KMS-11 (cell line): ENCODE measurements around the gene USP37.

ENCODE experiments used
- H2AFZ ChIP-seq: fragments of 200-600 bp; sonication (generic); 2 replicates; pipeline ENCODE4 v1.6.1; 2016; ENCODE audit warnings: antibody characterized with exemption, mixed run types, low read depth
- H3K27ac ChIP-seq: fragments of 200-600 bp; sonication (generic); 2 replicates; pipeline ENCODE4 v1.6.1; 2016; ENCODE audit warnings: mild to moderate bottlenecking, mixed run types
- H3K27me3 ChIP-seq: fragments of 200-600 bp; sonication (generic); 2 replicates; pipeline ENCODE4 v1.6.1; 2017; ENCODE audit warnings: mild to moderate bottlenecking, low read depth, mixed run types, moderate library complexity; ENCODE audit not compliant: insufficient read depth
- H3K36me3 ChIP-seq: fragments of 200-600 bp; sonication (generic); 2 replicates; pipeline ENCODE4 v1.6.1; 2017; ENCODE audit warnings: mild to moderate bottlenecking, mixed run types; ENCODE audit not compliant: insufficient read depth
- H3K4me1 ChIP-seq: fragments of 200-600 bp; sonication (generic); 2 replicates; pipeline ENCODE4 v1.6.1; 2016; ENCODE audit warnings: mild to moderate bottlenecking, low read depth, mixed run types; ENCODE audit not compliant: poor library complexity, severe bottlenecking
- H3K4me2 ChIP-seq: fragments of 200-600 bp; sonication (generic); 2 replicates; pipeline ENCODE4 v1.7.0; 2016; ENCODE audit warnings: mild to moderate bottlenecking, mixed run types
- H3K4me3 ChIP-seq: fragments of 200-600 bp; sonication (generic); IDR thresholded peaks from 2 replicates; pipeline ENCODE4 v1.6.1; 2017; ENCODE audit warnings: low read depth, low read length, mixed read lengths; ENCODE audit not compliant: insufficient read depth
- H3K79me2 ChIP-seq: fragments of 200-600 bp; sonication (generic); 2 replicates; pipeline ENCODE4 v1.6.1; 2016; ENCODE audit warnings: low read depth, mixed run types; ENCODE audit not compliant: insufficient read depth
- H3K9ac ChIP-seq: fragments of 200-600 bp; sonication (generic); 2 replicates; pipeline ENCODE4 v1.6.1; 2016; ENCODE audit warnings: mild to moderate bottlenecking, mixed run types
- H4K20me1 ChIP-seq: fragments of 200-600 bp; sonication (generic); 2 replicates; pipeline ENCODE4 v1.6.1; 2016; ENCODE audit warnings: mild to moderate bottlenecking, mixed run types; ENCODE audit not compliant: insufficient read depth
- TF ChIP-seq, protein P1 (sequence below): fragments of 200-600 bp; sonication (generic); conservative IDR thresholded peaks from 2 replicates; pipeline ENCODE4 v1.6.1; 2017; ENCODE audit warnings: low read depth, mild to moderate bottlenecking, antibody characterized with exemption, low read length, moderate library complexity, mixed read lengths

USP37 gene

GRCh38 chr2:218547978-218548377 is 20.2 kb downstream of the USP37 start:
- Histone ChIP-seq H3K4me3 (no peak overlapping the region), H2AFZ (no peak overlapping the region), H3K4me1 (no peaks in the 10 kb centered on the region), H3K9ac (no peak overlapping the region), H3K36me3 (peaks cover under 1% of the 10 kb centered on the region; the same call in 1 of the 2 replicates), H3K27ac (no peak overlapping the region), H3K4me2 (no peak overlapping the region), H3K27me3 (no peaks in the 10 kb centered on the region), H4K20me1 (no peaks in the 10 kb centered on the region), H3K79me2 (no peaks in the 10 kb centered on the region)
- TF ChIP-seq, protein P1, sequence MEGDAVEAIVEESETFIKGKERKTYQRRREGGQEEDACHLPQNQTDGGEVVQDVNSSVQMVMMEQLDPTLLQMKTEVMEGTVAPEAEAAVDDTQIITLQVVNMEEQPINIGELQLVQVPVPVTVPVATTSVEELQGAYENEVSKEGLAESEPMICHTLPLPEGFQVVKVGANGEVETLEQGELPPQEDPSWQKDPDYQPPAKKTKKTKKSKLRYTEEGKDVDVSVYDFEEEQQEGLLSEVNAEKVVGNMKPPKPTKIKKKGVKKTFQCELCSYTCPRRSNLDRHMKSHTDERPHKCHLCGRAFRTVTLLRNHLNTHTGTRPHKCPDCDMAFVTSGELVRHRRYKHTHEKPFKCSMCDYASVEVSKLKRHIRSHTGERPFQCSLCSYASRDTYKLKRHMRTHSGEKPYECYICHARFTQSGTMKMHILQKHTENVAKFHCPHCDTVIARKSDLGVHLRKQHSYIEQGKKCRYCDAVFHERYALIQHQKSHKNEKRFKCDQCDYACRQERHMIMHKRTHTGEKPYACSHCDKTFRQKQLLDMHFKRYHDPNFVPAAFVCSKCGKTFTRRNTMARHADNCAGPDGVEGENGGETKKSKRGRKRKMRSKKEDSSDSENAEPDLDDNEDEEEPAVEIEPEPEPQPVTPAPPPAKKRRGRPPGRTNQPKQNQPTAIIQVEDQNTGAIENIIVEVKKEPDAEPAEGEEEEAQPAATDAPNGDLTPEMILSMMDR, result no peak

DNA sequence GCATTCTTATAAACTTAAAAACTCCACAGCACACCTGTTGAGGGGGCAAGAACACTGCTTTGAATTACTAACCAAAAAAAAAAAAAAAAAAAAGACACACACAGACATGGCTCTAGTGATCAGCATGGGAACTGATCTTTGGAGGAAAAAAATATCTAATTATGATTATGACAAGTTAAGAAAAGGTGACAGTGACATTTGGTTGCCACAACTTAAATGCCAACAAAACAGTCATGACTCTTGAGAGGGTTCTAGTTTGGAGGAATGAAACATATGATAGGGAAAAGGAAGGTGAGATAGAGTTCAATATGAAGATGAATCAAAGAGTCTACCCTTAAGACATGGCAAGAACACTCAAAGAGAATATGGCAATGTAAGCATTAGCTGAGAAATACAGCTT is 20.6 kb downstream of the USP37 start:
- 0 out of 2 replicates have a peak, but pooled peaks cover 3% of the 10 kb centered on the region for H3K36me3 ChIP-seq

DNA sequence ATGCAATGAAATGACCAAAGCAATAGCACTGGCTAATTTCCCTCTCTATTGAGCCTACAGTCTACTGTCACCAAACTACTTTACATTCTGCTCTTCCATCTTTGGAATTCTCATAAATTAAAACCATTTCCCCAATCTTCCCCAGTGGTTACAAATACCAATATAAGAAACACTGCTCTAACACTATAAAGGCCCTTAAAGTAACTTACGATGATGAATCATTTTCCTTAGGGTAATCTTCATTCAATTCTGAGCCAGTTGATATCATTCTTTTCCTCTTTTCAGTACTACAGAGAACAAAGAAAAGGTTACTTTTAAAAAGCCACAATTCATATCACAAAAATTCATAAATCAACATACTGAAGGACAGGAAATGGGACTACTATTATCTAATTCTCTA is 22.1 kb downstream of the USP37 start:
- no peaks in the 10 kb centered on the region for H4K20me1 ChIP-seq
- H2AFZ ChIP-seq, result no peak overlapping the region
- no peaks in the 10 kb centered on the region for H3K27me3 ChIP-seq
- no peak overlapping the region for H3K4me3 ChIP-seq
- H3K9ac ChIP-seq, result no peak overlapping the region
- no peaks in the 10 kb centered on the region for H3K79me2 ChIP-seq
- no peaks in the 10 kb centered on the region for H3K4me1 ChIP-seq
- H3K4me2 ChIP-seq, result no peak overlapping the region
- TF ChIP-seq, protein P1, result no peak
- no peak overlapping the region for H3K27ac ChIP-seq
- H3K36me3 ChIP-seq, result 0 out of 2 replicates have a peak, but pooled peaks cover 3% of the 10 kb centered on the region

More for the DNA sequence above, 20.6 kb downstream of the USP37 start:
- no peaks in the 10 kb centered on the region for H3K79me2 ChIP-seq
- no peak overlapping the region for H3K4me2 ChIP-seq
- TF ChIP-seq, protein P1, result no peak
- no peaks in the 10 kb centered on the region for H4K20me1 ChIP-seq
- no peak overlapping the region for H3K9ac ChIP-seq
- H3K27ac ChIP-seq, result no peak overlapping the region
- H3K27me3 ChIP-seq, result no peaks in the 10 kb centered on the region
- no peak overlapping the region for H3K4me3 ChIP-seq
- H3K4me1 ChIP-seq, result no peaks in the 10 kb centered on the region
- no peak overlapping the region for H2AFZ ChIP-seq

DNA sequence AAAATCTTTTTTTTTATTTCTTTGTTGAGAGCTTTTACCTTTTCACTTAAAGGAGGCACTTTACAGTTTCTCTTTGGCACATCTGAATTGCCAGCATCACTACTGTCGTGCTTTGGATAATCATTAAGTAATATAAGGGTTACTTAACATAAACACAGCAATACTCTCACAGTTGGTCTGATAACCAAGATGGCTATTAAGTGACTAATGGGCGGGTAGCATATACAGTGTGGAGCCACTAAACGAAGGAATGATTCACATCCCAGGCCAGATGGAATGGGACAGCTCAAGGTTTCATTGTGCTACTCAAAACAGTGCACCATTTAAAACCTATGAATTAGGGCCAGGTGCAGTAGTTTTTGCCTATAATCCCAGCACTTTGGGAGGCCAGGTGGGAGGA is 28.1 kb downstream of the USP37 start:
- H3K4me1 ChIP-seq, result no peaks in the 10 kb centered on the region
- H3K27me3 ChIP-seq, result no peaks in the 10 kb centered on the region
- 0 out of 2 replicates have a peak, but pooled peaks cover 3% of the 10 kb centered on the region for H3K36me3 ChIP-seq
- TF ChIP-seq, protein P1, result no peak
- H3K27ac ChIP-seq, result no peak overlapping the region
- no peaks in the 10 kb centered on the region for H3K79me2 ChIP-seq
- H3K4me3 ChIP-seq, result no peak overlapping the region
- H3K9ac ChIP-seq, result no peak overlapping the region
- no peak overlapping the region for H3K4me2 ChIP-seq
- H2AFZ ChIP-seq, result no peak overlapping the region
- no peaks in the 10 kb centered on the region for H4K20me1 ChIP-seq
